Activated T-helper 2 cell treated with anti-CD3 and anti-CD28 coated beads, Interferon-gamma antibody, Interleukin-2, Interleukin-4, amounts not matched to agents 10 μg/mL and 5 μg/mL and 100 μg/mL, durations not matched to agents 14 hours and 24 hours and 36 hours (primary cell): ENCODE results near the gene MORF4L2. TPM values are rescaled to one million over a fixed set of nuclear protein-coding genes. Genes with fewer than 3 reads are reported as not detected.
"Not testable (repeated sequence)": the region's sequence is repeated elsewhere in the genome, so short reads cannot be mapped to it uniquely, and the experiment has no call there.

Experiments
- DNase-seq: peaks from one replicate; pipeline ENCODE4 v3.0.0; 2021; ENCODE audit warnings: low spot score
- H3K27ac Mint-ChIP-seq: one replicate; pipeline ENCODE4 v1.8.0; 2021; ENCODE audit warnings: mixed read lengths
- H3K27me3 Mint-ChIP-seq: one replicate; pipeline ENCODE4 v1.8.0; 2021; ENCODE audit warnings: low read depth, mixed read lengths
- H3K36me3 Mint-ChIP-seq: one replicate; pipeline ENCODE4 v1.8.0; 2021; ENCODE audit warnings: low read depth, mixed read lengths
- H3K4me1 Mint-ChIP-seq: one replicate; pipeline ENCODE4 v1.8.0; 2021; ENCODE audit warnings: low read depth, mixed read lengths
- H3K4me3 Mint-ChIP-seq: one replicate; pipeline ENCODE4 v1.8.0; 2021; ENCODE audit warnings: low read depth, mild to moderate bottlenecking, moderate library complexity, mixed read lengths
- H3K9me3 Mint-ChIP-seq: one replicate; pipeline ENCODE4 v1.8.0; 2021; ENCODE audit warnings: mixed read lengths
- intact Hi-C: fragments of 100-400 bp; cut with micrococcal nuclease; formaldehyde crosslinking; loops from one replicate; pipeline ENCODE4 v1.15.1; 2023
- total RNA-seq: library from RNA; stranded (reverse); gene quantifications from 2 replicates; pipeline ENCODE4 v1.2.3, GENCODE V29; 2022

MORF4L2 gene
- total RNA-seq, 1 donor from 2014 or later: 241 TPM

DNA sequence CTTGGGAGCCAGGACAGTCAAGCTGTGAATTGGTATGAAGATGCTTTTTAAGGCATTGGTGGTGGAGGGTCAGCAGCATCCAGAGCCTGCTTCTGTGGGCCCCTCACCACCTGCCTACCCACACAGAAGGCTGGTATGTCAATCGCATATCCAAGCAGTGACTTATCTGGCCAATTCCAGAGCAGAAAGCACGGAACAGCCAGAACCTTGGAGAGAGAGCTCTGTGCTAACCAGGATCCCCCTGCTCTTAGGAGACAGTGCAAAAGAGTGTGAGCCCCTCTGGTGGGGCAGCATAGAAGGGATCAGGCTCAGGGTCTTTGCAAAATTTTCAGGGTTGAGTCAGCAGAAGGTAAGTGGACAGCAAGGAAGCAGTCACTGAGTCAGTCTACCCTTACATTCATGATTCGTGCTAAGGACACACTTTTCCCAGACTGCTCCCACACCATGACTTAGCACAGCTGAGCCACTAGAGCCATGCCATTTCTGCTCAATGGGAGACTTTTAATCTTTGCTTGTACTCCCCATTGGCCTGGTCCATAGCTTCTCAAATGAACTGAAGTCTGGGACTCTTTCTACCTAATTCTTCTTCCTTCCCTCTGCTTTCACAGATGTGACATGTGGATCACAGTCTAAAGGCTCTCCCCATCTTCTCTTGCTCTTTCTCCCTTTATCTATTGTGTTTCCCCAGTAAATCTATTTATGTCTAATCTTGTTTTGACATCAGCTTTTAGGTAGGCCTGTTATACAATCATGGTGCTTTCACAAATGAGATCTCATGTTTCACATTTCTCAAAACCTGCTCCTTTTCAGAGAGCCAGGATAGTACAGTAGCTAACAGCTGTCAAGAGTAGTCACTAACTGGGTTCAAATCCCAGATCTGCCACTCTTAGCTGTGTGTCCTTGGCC, 20.0 kb downstream of the MORF4L2 start:
- Mint-ChIP-seq H3K4me3 (no peak overlapping the region), H3K36me3 (no peaks in the 10 kb centered on the region), H3K27me3 (peaks cover 25% of the 10 kb centered on the region), H3K4me1 (no peaks in the 10 kb centered on the region), H3K9me3 (no peaks in the 10 kb centered on the region), H3K27ac (no peak overlapping the region)
- no peak for DNase-seq
- intact Hi-C loops: no loop called here

DNA sequence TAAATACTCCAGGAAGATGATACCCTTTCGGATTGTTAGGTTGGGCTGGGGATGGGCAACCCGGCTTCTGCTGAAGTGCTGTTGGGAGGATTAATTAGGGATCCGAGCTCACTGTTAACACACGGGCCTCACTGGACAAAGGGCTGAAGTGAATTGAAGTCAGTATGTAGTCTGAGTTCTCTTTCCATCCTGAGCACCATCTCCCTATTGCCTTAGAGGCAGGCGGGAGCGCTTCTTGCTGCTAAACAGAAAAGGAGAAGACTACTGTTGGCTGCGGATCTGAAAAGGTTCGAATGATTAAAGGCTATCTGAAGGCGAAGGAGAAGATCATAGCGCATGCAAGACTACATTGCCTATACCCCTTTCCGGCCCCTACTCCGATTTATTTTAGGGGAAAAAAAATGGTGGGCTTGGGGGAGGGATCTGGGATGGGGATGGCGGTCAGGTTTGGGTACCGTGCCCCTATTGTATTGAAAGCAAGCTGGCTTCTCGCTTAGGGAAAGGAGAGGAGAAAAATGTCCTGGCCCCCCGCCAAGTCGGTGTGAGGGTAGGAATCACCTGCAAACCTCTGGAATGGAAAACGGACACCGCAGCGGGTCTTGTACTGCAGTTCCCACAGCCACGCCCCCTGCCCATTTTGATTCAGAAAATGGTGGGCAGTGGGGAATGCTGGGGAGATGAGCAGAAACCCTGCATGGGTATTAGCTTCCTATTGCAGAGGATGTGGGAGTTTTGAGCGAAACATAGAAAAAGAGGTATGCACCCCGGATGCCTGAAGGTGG, 22.3 kb downstream of the MORF4L2 start:
- no peak overlapping the region for H3K4me3 Mint-ChIP-seq
- H3K36me3 Mint-ChIP-seq: no peaks in the 10 kb centered on the region
- H3K9me3 Mint-ChIP-seq: no peaks in the 10 kb centered on the region
- intact Hi-C loops: no loop called here
- peaks cover 25% of the 10 kb centered on the region for H3K27me3 Mint-ChIP-seq
- no peaks in the 10 kb centered on the region for H3K4me1 Mint-ChIP-seq
- no peak for DNase-seq
- no peak overlapping the region for H3K27ac Mint-ChIP-seq

DNA sequence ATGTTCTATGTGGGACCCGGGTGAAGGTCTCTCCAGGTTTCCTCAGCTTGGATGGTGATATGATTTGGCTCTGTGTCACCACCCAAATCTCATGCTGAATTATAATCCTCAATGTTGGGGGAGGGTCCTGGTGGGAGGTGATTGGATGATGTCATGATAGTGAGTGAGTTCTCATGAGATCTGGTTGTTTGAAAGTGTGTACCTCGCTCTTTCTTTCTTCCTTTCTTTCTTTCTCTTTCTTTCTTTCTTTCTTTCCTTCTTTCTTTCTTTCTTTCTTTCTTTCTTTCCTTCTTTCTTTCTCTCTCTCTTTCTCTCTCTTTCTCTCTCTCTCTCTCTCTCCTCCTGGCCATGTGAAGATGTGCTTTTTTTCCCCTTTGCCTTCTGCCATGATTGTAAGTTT, 27.0 kb downstream of the MORF4L2 start:
- H3K4me3 Mint-ChIP-seq, DNase-seq, H3K27ac Mint-ChIP-seq, H3K9me3 Mint-ChIP-seq, H3K36me3 Mint-ChIP-seq, intact Hi-C loops, H3K4me1 Mint-ChIP-seq: not testable (repeated sequence)
- H3K27me3 Mint-ChIP-seq: peaks cover 12% of the 10 kb centered on the region

- Mint-ChIP-seq H3K27ac (no peak overlapping the region), H3K9me3 (no peaks in the 10 kb centered on the region), H3K4me3 (no peak overlapping the region), H3K4me1 (no peaks in the 10 kb centered on the region), H3K27me3 (peaks cover 7% of the 10 kb centered on the region), H3K36me3 (no peaks in the 10 kb centered on the region)
- intact Hi-C loops: no loop called here
- DNase-seq: no peak
These were observed 27.6 kb downstream of the MORF4L2 start for GRCh38 chrX:103658681-103659433.

DNA sequence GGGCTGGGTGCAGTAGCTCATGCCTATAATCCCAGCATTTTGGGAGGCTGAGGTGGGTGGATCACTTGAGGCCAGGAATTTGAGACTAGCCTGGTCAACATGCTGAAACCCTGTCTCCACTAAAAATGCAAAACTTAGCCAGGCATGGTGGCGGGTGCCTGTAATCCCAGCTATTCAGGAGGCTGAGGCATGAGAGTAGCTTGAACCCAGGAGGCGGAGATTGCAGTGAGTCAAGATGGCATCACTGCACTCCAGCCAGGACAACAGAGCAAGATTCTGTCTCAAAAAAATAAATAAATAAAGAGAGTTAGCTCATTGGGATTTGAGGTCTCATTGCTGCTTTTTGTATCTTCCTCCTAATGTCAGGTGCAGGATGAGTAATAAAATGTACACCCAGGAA, 29.4 kb downstream of the MORF4L2 start:
- H3K4me1 Mint-ChIP-seq, H3K27ac Mint-ChIP-seq, H3K36me3 Mint-ChIP-seq, H3K4me3 Mint-ChIP-seq, H3K9me3 Mint-ChIP-seq, DNase-seq, H3K27me3 Mint-ChIP-seq, intact Hi-C loops: not testable (repeated sequence)

DNA sequence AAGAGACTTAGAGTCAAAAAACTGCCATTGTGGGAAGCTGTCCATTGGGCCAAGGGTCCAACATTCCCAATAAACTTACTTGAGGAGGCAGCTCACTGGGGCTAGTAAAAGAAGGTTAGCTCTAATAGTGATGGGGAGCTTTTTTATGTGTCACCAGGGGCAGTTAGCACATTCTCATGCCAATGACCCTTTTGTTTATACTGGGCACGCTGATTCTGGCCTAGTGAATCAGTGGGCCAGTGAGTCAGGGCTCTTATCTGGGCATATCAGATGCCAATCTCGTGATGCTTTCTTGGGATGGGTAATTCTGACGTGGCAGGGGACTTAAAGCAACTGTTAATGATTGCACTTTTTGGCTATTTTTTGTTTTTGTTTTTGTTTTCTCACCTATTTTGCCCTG, 29.9 kb downstream of the MORF4L2 start:
- Mint-ChIP-seq H3K27ac (no peak overlapping the region), H3K27me3 (no peaks in the 10 kb centered on the region), H3K9me3 (no peaks in the 10 kb centered on the region), H3K4me1 (no peaks in the 10 kb centered on the region), H3K4me3 (no peak overlapping the region), H3K36me3 (no peaks in the 10 kb centered on the region)
- no peak for DNase-seq
- intact Hi-C loops: no loop called here

GRCh38 chrX:103655230-103656000, 31.1 kb downstream of the MORF4L2 start:
- intact Hi-C loops, H3K27me3 Mint-ChIP-seq, H3K36me3 Mint-ChIP-seq, H3K27ac Mint-ChIP-seq, DNase-seq, H3K9me3 Mint-ChIP-seq, H3K4me1 Mint-ChIP-seq, H3K4me3 Mint-ChIP-seq: not testable (repeated sequence)

- Mint-ChIP-seq H3K27ac (no peak overlapping the region), H3K9me3 (no peaks in the 10 kb centered on the region), H3K36me3 (no peaks in the 10 kb centered on the region), H3K27me3 (peaks cover 9% of the 10 kb centered on the region), H3K4me3 (no peak overlapping the region), H3K4me1 (no peaks in the 10 kb centered on the region)
- intact Hi-C loops: no loop called here
- no peak for DNase-seq
These were observed 35.2 kb downstream of the MORF4L2 start for GRCh38 chrX:103651151-103651773.

DNA sequence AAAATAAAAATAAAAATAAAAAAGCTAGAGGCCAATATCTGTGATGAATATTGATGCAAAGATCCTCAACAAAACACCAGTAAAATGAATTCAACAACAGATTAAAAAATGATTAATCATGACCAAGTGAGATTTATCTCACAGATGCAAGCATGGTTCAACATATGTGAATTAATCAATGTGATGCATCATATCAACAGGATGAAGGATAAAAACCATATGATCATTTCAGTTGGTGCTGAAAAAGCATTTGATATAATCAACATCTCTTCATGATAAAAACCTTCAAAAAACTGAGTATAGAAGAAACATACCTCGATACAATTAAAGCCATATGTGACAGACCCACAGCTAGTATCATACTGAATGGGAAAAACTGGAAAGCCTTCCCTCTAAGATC, 38.9 kb downstream of the MORF4L2 start:
- no peaks in the 10 kb centered on the region for H3K9me3 Mint-ChIP-seq
- no peak for DNase-seq
- no peak overlapping the region for H3K4me3 Mint-ChIP-seq
- no peaks in the 10 kb centered on the region for H3K4me1 Mint-ChIP-seq
- intact Hi-C loops: no loop called here
- no peaks in the 10 kb centered on the region for H3K36me3 Mint-ChIP-seq
- no peak overlapping the region for H3K27ac Mint-ChIP-seq
- peaks cover 17% of the 10 kb centered on the region for H3K27me3 Mint-ChIP-seq

DNA sequence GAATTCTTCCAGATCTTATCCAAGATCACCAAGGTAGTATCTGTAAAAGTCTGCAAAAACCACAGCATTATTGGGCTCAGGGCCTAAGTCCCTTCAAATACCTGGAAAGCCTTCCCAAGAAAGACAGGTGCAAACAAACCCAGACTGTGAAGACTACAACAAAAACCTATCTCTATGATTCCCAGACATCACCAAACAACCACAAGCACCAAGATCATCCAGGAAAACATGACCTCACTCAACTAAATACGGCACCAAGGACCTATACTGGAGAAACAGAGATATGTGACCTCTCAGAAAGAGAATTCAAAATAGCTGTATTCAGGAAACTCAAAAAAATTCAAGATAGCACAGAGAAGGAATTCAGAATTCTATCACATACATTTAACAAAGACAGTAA, 42.4 kb downstream of the MORF4L2 start:
- Mint-ChIP-seq H3K36me3 (no peaks in the 10 kb centered on the region), H3K9me3 (no peaks in the 10 kb centered on the region), H3K4me1 (no peaks in the 10 kb centered on the region), H3K27ac (no peak overlapping the region), H3K27me3 (peaks cover 17% of the 10 kb centered on the region), H3K4me3 (no peak overlapping the region)
- DNase-seq: no peak
- intact Hi-C loops: no loop called here

DNA sequence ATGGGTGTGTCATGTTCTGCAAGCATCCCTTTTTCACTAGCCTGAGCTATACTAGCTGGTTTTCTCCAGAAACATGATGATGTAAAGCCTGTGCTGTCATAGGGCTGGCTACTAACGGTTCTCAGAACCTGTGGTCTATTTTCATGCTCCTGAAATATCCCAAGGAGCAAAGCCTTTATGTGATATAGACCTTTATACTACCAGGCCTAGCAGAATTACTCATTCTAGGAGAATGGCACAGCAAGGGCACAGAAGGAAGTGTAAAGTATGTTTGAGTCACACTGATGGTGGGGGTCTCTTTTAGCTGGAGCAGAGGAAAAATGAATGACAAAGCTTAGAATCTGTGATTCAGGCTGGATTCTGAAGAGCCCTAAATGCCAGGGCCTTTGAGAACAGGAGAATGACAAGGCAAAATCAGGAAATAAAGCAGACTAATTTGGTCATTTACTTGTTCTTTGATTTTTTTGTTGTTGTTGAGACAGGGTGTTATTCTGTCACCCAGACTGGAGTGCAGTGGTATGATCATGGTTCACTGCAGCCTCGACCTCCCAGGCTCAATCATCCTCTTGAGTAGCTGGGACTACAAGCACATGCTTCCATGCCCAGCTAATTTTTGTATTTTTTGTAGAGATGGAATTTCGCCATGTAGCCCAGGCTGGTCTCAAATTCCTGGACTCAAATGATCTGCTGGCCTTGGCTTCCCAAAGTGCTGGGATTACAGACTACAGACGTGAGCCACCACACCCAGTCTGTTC, 45.9 kb downstream of the MORF4L2 start:
- Mint-ChIP-seq H3K4me1 (no peaks in the 10 kb centered on the region), H3K27me3 (peaks cover 8% of the 10 kb centered on the region), H3K4me3 (no peak overlapping the region), H3K36me3 (no peaks in the 10 kb centered on the region), H3K9me3 (no peaks in the 10 kb centered on the region), H3K27ac (no peak overlapping the region)
- no peak for DNase-seq
- intact Hi-C loops: no loop called here
